Measurements from ENCODE around the gene MLLT10. TPM values are rescaled to one million over a fixed set of nuclear protein-coding genes. Genes with fewer than 3 reads are reported as not detected.

Gene MLLT10
- total RNA-seq, 6 experiments from 2014 or later = 21.8 to 25.2 (median 22.9) TPM

DNA sequence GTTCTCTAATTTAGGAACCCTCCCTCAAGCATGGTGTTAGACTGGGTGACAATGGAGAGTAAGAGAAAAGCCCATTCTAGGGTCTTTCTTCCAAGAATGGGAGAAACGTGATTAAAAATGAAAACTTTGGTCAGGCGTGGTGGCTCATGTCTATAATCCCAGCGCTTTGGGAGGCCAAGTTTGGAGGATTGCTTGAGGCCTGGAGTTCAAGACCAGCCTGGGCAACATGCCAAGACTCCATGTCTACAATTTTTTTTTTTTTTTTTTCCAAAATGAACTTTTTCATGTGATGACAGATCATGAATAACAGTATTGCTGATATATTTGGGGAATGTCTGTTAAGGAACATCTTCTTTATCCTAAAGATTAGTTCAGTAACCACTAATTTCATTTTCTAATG is 194.6 kb downstream of the MLLT10 start:
- peaks cover 59% of the 10 kb centered on the region for H3K4me1 Mint-ChIP-seq (ENCODE audit: low read depth)
- TF ChIP-seq CTCF (IDR thresholded peaks at IDR 0.05) = no peak

GRCh38 chr10:21732067-21732772 is 198.2 kb downstream of the MLLT10 start:
- H3K4me1 Mint-ChIP-seq (ENCODE audit: low read depth) = peaks cover 34% of the 10 kb centered on the region
- no peaks in the 10 kb centered on the region for H3K9me3 Mint-ChIP-seq
- peak; percentile 67 for DNase-seq
- no peak overlapping the region for H3K4me3 Mint-ChIP-seq
- peak; percentile 94 for TF ChIP-seq CTCF (IDR thresholded peaks at IDR 0.05)
- peaks cover 26% of the 10 kb centered on the region for H3K36me3 Mint-ChIP-seq (ENCODE audit: low read depth)
- H3K27ac Mint-ChIP-seq = no peak overlapping the region
- H3K27me3 Mint-ChIP-seq (ENCODE audit: insufficient read depth) = peaks cover 4% of the 10 kb centered on the region

More for the DNA sequence above, 194.6 kb downstream of the MLLT10 start:
- H3K9me3 Mint-ChIP-seq = no peaks in the 10 kb centered on the region
- H3K36me3 Mint-ChIP-seq (ENCODE audit: low read depth) = peaks cover 10% of the 10 kb centered on the region
- no peak for DNase-seq
- no peak overlapping the region for H3K27ac Mint-ChIP-seq
- H3K27me3 Mint-ChIP-seq (ENCODE audit: insufficient read depth) = no peaks in the 10 kb centered on the region; the same call in 1 of the 2 replicates
- H3K4me3 Mint-ChIP-seq = no peak overlapping the region

DNA sequence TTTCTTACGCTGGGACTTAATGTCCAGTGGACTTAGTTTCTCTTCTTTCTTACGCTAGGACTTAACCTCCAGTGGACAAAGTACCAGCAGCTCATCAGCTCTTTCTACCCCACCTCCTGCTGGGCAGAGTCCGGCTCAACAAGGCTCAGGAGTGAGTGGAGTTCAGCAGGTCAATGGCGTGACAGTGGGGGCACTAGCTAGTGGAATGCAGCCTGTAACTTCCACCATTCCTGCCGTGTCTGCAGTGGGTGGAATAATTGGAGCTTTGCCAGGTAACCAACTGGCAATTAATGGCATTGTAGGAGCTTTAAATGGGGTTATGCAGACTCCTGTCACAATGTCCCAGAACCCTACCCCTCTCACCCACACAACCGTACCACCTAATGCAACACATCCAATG is 199.7 kb downstream of the MLLT10 start:
- no peak for TF ChIP-seq CTCF (IDR thresholded peaks at IDR 0.05)
- no peak overlapping the region for H3K4me3 Mint-ChIP-seq
- DNase-seq = no peak
- no peaks in the 10 kb centered on the region for H3K9me3 Mint-ChIP-seq
- peak overlapping the region; percentile 10; the same call in 1 of the 2 replicates for H3K27ac Mint-ChIP-seq
- peaks cover 26% of the 10 kb centered on the region for H3K36me3 Mint-ChIP-seq (ENCODE audit: low read depth)
- H3K27me3 Mint-ChIP-seq (ENCODE audit: insufficient read depth) = peaks cover 6% of the 10 kb centered on the region
- peaks cover 23% of the 10 kb centered on the region for H3K4me1 Mint-ChIP-seq (ENCODE audit: low read depth)

DNA sequence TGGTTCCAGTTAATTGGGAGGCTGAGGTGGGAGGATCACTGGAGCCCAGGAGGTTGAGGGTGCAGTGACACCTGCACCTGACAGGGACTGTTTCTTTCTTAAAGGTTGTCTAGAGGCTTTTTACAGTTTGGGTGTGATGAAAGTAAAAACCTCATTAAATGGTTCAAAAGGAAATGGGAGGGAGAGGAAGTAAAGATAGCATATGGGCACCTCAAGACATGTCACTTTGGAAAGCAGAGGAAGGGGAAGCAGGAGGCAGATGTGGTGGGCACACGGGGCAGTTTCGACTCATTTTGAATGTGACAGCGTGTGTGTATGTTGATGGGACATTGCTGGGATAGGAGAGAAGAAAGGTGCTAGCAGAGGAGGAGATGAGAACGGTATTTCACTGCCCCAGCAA is 203.1 kb downstream of the MLLT10 start:
- Mint-ChIP-seq H3K27me3 (ENCODE audit: insufficient read depth) (peaks cover 6% of the 10 kb centered on the region), H3K4me3 (no peak overlapping the region), H3K27ac (no peak overlapping the region), H3K4me1 (ENCODE audit: low read depth) (peaks cover 10% of the 10 kb centered on the region), H3K36me3 (ENCODE audit: low read depth) (peaks cover 30% of the 10 kb centered on the region), H3K9me3 (no peaks in the 10 kb centered on the region)
- DNase-seq = no peak
- no peak for TF ChIP-seq CTCF (IDR thresholded peaks at IDR 0.05)

DNA sequence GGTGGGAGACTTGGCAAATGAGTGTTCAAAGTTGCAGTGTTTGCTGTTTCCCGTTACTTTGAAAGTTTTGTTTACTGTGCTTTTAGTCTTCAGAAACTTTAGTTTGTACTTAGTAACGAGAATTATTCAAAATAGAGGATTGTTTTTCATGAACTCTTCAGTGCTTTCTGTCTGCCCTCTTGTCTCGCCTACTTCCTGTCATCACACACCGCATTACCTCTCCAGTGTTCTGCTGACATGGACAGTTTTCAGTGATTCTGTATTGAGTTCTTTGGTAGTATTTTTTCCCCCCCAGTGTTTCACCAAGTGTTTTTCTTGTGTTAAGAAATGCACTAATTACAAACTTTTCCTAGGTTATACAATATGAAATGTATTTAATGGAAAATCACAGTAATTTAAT is 207.0 kb downstream of the MLLT10 start:
- H3K27ac Mint-ChIP-seq = no peak overlapping the region
- no peak overlapping the region for H3K4me3 Mint-ChIP-seq
- H3K36me3 Mint-ChIP-seq (ENCODE audit: low read depth) = peaks cover 24% of the 10 kb centered on the region
- no peak for DNase-seq
- peaks cover 5% of the 10 kb centered on the region; the same call in 1 of the 2 replicates for H3K4me1 Mint-ChIP-seq (ENCODE audit: low read depth)
- H3K27me3 Mint-ChIP-seq (ENCODE audit: insufficient read depth) = peaks cover 9% of the 10 kb centered on the region
- no peaks in the 10 kb centered on the region for H3K9me3 Mint-ChIP-seq
- no peak for TF ChIP-seq CTCF (IDR thresholded peaks at IDR 0.05)

All from HFFc6 (cell line).